Astrocyte of the spinal cord (primary cell): Measurements from ENCODE around the gene TSGA10IP.

Source experiments
- DNase-seq: peaks from one replicate; pipeline ENCODE4 v3.0.0; 2011; ENCODE audit warnings: low read depth, low spot score
- H3K4me3 ChIP-seq: 2 replicates; pipeline ENCODE4 v1.5.1; 2011; ENCODE audit warnings: low read depth, mild to moderate bottlenecking, low read length, moderate library complexity
- in situ Hi-C: cut with HindIII; loops from 2 replicates; pipeline ENCODE4 v1.10.0; 2017; ENCODE audit warnings: low sequenced_read_pairs
- TF ChIP-seq, protein P1 (sequence below): IDR thresholded peaks from 2 replicates; pipeline ENCODE4 v1.5.1; 2012; ENCODE audit warnings: low read depth, mild to moderate bottlenecking, low read length, inconsistent platforms

The TSGA10IP gene

DNA sequence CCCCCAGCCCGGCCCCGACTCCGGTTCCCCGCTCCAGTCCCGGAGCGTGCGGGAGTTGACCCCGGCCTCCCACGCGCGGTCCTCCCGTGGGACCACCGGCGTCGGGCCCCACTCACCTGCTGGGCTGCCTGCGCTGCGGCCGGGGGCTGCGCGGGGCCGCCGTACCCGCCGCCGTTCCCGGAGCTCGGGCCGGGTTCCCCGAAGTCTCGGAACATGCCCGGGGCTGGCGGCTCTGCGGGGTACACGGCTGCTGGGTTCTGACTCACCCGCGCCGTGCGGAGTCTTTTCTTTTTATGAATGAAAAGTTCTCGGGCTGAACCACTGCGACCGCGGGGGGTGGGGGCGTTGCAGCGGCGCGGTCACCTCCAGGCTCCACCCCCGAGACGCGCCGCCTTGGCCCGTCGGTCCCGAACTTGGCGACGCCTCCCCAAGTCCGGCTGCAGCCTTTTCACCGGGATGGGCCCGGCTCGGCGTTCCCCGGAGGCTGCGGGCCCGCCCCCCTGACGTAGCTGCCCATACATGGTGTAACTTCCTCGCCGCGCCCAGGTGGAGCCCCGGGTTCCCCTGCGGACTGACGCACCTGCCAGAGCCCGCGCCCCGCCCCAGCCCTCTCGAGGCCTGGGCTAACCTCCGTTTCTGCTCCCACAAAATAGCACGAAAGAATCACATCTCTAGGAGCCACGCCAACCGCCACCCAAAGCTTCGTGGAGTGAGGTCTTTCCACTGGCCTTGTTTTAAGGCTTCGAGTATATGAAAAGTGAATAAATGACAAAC lies 45.0 kb upstream of the TSGA10IP start, which contains the start of gene FOSL1:
Gene FOSL1 (minus strand): TSS at position 264 of the 774 bp plus-strand sequence. CDS start 49 bp downstream, at position 215.
- peak; percentile 98 for DNase-seq
- peak within 1 kb of the TSS; percentile 96 for H3K4me3 ChIP-seq
- TF ChIP-seq, protein P1, sequence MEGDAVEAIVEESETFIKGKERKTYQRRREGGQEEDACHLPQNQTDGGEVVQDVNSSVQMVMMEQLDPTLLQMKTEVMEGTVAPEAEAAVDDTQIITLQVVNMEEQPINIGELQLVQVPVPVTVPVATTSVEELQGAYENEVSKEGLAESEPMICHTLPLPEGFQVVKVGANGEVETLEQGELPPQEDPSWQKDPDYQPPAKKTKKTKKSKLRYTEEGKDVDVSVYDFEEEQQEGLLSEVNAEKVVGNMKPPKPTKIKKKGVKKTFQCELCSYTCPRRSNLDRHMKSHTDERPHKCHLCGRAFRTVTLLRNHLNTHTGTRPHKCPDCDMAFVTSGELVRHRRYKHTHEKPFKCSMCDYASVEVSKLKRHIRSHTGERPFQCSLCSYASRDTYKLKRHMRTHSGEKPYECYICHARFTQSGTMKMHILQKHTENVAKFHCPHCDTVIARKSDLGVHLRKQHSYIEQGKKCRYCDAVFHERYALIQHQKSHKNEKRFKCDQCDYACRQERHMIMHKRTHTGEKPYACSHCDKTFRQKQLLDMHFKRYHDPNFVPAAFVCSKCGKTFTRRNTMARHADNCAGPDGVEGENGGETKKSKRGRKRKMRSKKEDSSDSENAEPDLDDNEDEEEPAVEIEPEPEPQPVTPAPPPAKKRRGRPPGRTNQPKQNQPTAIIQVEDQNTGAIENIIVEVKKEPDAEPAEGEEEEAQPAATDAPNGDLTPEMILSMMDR = no peak
- in situ Hi-C loops = no loop called here

DNA sequence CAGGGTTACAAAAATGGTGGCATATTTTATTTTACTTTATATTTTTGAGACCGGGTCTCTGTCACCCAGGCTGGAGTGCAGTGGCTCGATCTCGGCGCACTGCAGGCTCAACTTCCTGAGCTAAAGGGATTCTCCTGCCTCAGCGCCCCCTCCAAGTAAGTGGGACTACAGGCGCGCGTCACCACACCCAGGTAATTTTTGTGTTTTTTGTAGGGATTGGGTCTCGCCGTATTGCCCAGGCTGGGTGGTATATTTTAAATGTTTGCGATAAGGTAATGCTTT lies 44.4 kb upstream of the TSGA10IP start:
- TF ChIP-seq, protein P1 = no peak
- no peak overlapping the region for H3K4me3 ChIP-seq
- no peak for DNase-seq
- in situ Hi-C loops = no loop called here

DNA sequence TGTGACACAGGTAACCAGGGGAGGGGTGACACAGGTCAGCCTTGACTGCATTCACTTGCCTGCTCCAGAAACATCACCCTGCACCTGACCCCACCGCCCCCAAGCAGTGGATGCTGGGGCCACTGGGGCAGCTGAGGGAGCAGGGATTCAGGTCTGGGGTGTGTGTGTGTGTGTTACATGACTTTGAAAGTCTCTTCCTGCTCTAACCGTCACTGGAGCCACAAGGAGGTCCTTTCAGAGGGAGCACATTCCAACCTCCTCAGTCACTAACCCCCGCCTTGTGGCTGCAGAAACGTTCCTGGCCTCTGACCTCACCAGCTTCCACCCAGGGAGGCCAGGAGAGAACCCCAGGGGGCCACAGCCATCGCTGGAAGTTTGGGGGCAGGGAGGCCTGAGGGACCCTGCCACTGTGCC lies 42.2 kb upstream of the TSGA10IP start:
- TF ChIP-seq, protein P1 = no peak
- peak; percentile 82 for DNase-seq
- H3K4me3 ChIP-seq = no peak overlapping the region
- in situ Hi-C loops = no loop called here

DNA sequence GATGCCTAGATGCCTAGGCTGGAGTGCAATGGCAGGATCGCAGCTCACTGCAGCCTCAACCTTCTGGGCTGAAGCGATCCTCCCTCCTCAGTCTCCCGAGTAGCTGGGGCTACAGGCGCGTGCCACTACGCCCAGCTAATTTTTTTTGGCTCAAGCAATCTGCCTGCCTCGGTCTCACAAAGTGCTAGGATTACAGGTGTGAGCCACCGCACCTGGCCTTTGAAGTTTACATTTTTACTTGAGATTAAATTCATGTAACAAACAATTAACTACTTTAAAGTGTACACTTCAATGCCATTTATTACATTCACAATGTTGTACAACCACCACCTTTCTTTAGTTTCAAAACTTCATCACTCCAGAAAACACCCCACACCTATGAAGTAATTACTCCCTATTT lies 41.6 kb upstream of the TSGA10IP start:
- H3K4me3 ChIP-seq = no peak overlapping the region
- in situ Hi-C loops = no loop called here
- TF ChIP-seq, protein P1 = no peak
- no peak for DNase-seq

DNA sequence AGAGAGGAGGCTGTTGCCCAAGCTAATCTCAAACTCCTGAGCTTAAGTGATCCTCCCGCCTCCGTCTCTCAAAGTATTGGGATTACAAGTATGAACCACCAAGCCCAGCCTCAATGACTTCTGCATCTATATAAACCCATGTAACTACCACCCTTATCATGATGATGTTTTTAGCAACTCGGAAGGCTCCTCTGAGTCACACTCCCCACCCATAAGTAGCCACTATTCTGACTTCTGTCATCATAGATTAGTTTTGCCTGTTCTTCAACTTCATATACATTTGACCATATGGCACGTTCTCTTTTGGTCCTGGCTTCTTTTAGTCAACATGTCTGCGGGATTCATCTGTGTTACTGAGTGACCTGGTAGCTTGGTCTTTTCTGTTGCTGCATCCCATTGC lies 38.7 kb upstream of the TSGA10IP start:
- TF ChIP-seq, protein P1 = no peak
- no peak for DNase-seq
- no peak overlapping the region for H3K4me3 ChIP-seq
- in situ Hi-C loops = no loop called here

DNA sequence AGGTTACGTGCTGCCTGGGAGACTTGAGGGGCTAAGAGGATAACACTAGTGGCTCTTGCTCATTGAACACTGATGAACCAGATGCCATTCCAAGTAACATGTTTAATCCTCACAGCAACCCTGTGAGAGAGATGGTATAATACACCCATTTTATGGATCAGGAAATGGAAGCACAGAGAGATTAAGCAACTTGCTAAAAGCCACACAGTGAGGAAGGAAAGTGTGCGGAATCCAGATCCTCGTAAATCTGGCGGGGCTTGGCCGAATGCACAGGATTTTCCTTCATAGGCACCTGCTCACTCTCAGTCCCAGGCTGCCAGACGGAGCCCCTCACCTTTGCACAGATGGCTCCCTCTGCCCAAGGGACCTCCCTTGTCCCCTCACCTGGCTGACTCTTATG lies 37.4 kb upstream of the TSGA10IP start:
- H3K4me3 ChIP-seq = no peak overlapping the region
- no peak for DNase-seq
- TF ChIP-seq, protein P1 = no peak
- in situ Hi-C loops = no loop called here
